ENCODE data around the gene ARPP21.
"Not testable (repeated sequence)": the region's sequence is repeated elsewhere in the genome, so short reads cannot be mapped to it uniquely, and the experiment has no call there.

The ARPP21 gene

GRCh38 chr3:35782355-35782754 is 143.0 kb downstream of the ARPP21 start:
- DNase-seq: no peak

- no peak for DNase-seq
Observed at GRCh38 chr3:35784169-35784568, 144.8 kb downstream of the ARPP21 start.

GRCh38 chr3:35785234-35785888 is 146.0 kb downstream of the ARPP21 start:
- no peak for DNase-seq

GRCh38 chr3:35787936-35788335 is 148.6 kb downstream of the ARPP21 start:
- DNase-seq: no peak

- DNase-seq: no peak
Observed at GRCh38 chr3:35789042-35789831, 149.9 kb downstream of the ARPP21 start.

GRCh38 chr3:35790764-35791163 is 151.4 kb downstream of the ARPP21 start:
- no peak for DNase-seq

- no peak for DNase-seq
Observed at GRCh38 chr3:35793667-35794066, 154.3 kb downstream of the ARPP21 start.

GRCh38 chr3:35800960-35801459 is 161.7 kb downstream of the ARPP21 start:
- DNase-seq: no peak

GRCh38 chr3:35814531-35814930 is 175.2 kb downstream of the ARPP21 start:
- no peak for DNase-seq

GRCh38 chr3:35815796-35816195 is 176.5 kb downstream of the ARPP21 start:
- not testable (repeated sequence) for DNase-seq

GRCh38 chr3:35817216-35817615 is 177.9 kb downstream of the ARPP21 start:
- DNase-seq: no peak

- no peak for DNase-seq
Observed at GRCh38 chr3:35832140-35832571, 192.8 kb downstream of the ARPP21 start.
